ENCODE data around the gene SPDYE1.

SPDYE1 gene

DNA sequence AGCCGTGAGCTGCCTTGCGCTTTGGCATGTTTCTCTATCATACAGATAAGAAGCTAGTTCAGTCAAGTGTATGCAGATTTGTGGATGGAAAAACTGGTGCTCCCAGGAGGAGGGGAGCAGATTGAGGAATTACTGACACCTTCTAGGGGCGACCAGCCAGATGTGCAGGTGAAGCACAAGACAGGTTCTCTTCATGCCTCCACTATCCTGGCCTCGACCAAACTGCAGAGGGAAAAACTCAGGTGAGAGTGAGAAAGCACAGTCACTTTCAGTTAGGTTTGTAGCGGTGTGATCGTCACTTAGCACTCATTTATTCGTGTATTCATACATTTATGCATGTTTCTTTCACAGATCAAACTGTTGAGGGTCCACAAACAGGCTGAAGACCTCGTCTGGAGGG is 46.2 kb downstream of the SPDYE1 start:
- Histone ChIP-seq H3K4me1 (peaks cover 0 to 48% (median 35%) of the 10 kb centered on the region in 4 donors), H3K27ac (peak overlapping the region; percentile 72 to 89), H3K27me3 (no peaks in the 10 kb centered on the region), H3K36me3 (peaks cover 0 to 17% (median 0%) of the 10 kb centered on the region in 3 donors), H3K4me3 (peak overlapping the region; percentile 77 to 96), H3K9me3 (no peaks in the 10 kb centered on the region)
- intact Hi-C loops (cut with DNase I; ENCODE audit: low total_unique reads) = no loop called here
- DNase-seq = no peak
- TF ChIP-seq, protein P1, sequence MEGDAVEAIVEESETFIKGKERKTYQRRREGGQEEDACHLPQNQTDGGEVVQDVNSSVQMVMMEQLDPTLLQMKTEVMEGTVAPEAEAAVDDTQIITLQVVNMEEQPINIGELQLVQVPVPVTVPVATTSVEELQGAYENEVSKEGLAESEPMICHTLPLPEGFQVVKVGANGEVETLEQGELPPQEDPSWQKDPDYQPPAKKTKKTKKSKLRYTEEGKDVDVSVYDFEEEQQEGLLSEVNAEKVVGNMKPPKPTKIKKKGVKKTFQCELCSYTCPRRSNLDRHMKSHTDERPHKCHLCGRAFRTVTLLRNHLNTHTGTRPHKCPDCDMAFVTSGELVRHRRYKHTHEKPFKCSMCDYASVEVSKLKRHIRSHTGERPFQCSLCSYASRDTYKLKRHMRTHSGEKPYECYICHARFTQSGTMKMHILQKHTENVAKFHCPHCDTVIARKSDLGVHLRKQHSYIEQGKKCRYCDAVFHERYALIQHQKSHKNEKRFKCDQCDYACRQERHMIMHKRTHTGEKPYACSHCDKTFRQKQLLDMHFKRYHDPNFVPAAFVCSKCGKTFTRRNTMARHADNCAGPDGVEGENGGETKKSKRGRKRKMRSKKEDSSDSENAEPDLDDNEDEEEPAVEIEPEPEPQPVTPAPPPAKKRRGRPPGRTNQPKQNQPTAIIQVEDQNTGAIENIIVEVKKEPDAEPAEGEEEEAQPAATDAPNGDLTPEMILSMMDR (IDR thresholded peaks at IDR 0.05) = no peak

DNA sequence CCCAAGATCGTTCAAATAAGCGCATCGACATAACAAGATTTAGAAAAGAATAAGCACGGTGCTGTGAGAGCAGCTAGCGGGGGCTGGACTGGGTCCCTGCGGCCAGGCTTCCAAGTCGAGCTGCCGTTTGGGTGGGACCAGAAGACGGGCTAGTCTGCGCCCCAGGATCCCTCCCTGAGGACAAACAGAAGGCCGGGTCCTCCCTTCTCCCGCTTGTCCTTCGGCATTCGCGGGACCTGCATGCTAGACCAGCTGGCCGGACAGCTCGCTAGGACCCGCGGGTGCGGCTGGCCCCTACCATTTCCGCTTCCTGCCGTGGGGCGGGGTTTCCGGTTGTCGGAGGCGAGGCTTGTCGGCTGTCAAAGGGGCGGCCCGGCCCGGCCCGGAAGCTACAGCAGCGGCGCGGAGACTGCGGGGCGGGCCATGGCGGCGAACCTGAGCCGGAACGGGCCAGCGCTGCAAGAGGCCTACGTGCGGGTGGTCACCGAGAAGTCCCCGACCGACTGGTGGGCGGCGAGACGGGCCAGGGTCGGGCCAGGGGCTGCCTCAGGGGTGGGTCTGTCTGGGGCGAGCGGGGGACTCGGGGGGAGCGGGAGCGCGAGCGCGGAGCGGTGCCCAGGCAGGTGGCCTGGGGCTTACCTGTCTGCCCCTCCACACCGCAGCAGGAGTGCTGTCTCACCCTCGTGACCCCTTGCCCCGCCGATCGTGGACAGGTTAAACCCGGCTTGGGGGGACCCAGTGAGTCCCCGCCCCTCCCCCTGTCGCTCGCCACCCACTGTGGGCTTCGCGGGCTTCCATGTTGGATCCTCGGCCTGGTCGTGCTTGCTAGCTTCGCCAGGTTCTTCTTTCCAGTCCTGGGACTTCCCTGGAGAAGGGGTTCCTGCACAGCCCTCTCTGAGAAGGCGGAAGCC is 46.9 kb downstream of the SPDYE1 start, which contains the start of gene DBNL:
Gene DBNL, plus strand, starts transcription at position 388 of the 911 bp plus-strand sequence. Its CDS starts 36 bp downstream, at position 424.
- H3K4me1 ChIP-seq = peaks cover 0 to 50% (median 35%) of the 10 kb centered on the region in 4 donors
- peak within 1 kb of the TSS; percentile 72 to 89 for H3K27ac ChIP-seq
- H3K27me3 ChIP-seq = no peaks in the 10 kb centered on the region
- peak within 1 kb of the TSS; percentile 77 to 96 for H3K4me3 ChIP-seq
- no peaks in the 10 kb centered on the region for H3K9me3 ChIP-seq
- TF ChIP-seq, protein P1 (IDR thresholded peaks at IDR 0.05) = no peak
- peak; percentile 94 to 97 for DNase-seq
- H3K36me3 ChIP-seq = peaks cover 0 to 19% (median 3%) of the 10 kb centered on the region in 3 donors
- intact Hi-C loops (cut with DNase I; ENCODE audit: low total_unique reads) = no loop called here

DNA sequence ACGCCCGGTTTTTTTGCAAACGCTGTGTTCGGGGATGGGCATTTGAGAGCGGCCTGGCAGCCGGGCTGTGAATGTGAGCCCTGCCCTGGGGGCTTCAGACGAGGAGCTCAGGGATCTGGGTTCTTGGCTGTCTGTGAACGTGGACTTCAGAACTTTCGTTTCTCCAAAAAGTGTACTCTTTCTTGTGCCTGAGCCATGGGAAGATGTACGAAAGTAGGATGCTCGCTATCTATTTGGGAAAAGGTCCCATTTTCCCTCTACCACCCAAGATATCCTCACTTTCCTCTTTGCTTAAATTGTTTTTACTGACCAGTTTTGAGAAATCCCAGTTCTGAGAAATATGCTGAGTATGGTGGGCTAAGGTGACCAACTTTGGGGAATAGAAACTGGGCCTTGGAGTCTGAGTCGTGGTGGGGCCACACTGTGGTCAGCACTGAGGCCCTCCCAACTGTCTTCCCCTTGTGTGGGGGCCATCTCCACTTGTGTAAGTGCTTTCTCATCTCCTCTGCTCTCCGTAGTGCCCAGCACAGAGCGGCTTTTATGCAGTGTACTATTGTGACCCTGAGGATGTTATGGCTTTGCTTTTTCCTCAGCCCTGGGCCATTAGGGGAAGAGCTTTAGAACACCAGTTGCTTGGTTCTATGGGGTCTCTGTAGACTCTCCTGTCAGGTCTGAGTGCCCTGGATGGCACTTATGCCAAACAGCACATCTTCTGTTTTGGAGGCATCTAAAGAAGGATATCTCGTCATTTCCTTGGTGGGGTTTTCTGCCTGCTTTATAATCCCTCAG is 47.7 kb downstream of the SPDYE1 start:
- H3K27ac ChIP-seq = peak overlapping the region; percentile 72 to 89
- intact Hi-C loops (cut with DNase I; ENCODE audit: low total_unique reads) = no loop called here
- H3K36me3 ChIP-seq = peaks cover 7 to 27% (median 11%) of the 10 kb centered on the region in 3 donors
- H3K4me1 ChIP-seq = peaks cover 0 to 48% (median 33%) of the 10 kb centered on the region in 4 donors
- H3K4me3 ChIP-seq = peak overlapping the region; percentile 77 to 96
- no peaks in the 10 kb centered on the region for H3K27me3 ChIP-seq
- no peak for DNase-seq
- TF ChIP-seq, protein P1 (IDR thresholded peaks at IDR 0.05) = no peak
- no peaks in the 10 kb centered on the region for H3K9me3 ChIP-seq

DNA sequence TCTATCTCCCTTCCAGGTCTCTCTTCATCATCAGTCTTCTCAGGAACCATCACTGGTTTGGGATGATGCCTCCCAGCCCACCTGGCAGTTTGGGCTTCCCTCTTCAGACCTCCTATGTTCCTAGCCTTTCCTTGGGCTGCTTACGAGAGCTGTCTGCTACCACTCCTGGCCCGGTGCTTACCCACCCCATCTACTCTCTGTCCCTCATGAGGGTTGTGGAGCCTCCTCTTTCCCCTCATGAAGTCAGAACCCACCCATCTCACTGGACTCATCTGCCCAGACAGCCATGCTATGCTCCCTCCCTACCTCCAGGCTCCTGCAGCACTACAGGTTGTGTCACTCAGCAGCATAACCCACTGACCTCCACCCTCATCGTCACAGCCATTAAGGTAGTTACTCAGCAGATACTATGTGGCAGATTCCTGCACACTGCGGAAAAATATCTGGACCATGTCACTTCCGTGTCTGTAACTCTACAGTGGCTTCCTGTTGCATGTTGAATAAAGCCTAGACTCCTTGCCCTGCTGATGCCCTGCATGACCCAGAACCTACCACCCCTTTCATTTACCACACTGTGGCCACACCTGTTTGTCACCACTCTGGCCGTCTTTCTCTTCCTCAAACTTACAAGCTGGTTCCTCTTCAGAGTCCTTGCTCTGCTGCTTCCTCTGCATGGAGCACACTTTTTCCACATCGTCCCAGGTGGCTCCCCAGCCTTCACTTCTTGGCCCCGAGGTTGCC is 48.8 kb downstream of the SPDYE1 start:
- Histone ChIP-seq H3K4me1 (peaks cover 0 to 42% (median 28%) of the 10 kb centered on the region in 4 donors), H3K36me3 (peaks cover 18 to 38% (median 22%) of the 10 kb centered on the region in 3 donors), H3K27me3 (no peaks in the 10 kb centered on the region), H3K9me3 (no peaks in the 10 kb centered on the region), H3K27ac (no peak overlapping the region), H3K4me3 (no peak overlapping the region)
- TF ChIP-seq, protein P1 (IDR thresholded peaks at IDR 0.05) = no peak
- no peak for DNase-seq
- intact Hi-C loops (cut with DNase I; ENCODE audit: low total_unique reads) = no loop called here
